HG02938 (cell line): ENCODE results near the gene DAPK1.
"Not testable (repeated sequence)": the region's sequence is repeated elsewhere in the genome, so short reads cannot be mapped to it uniquely, and the experiment has no call there.

Experiments
- ATAC-seq: cut with Tn5 transposase; IDR thresholded peaks from one replicate; pipeline ENCODE4 v1.9.1; 2021; ENCODE audit warnings: mild to moderate bottlenecking, moderate library complexity; ENCODE audit not compliant: unreplicated experiment

DAPK1 gene

DNA sequence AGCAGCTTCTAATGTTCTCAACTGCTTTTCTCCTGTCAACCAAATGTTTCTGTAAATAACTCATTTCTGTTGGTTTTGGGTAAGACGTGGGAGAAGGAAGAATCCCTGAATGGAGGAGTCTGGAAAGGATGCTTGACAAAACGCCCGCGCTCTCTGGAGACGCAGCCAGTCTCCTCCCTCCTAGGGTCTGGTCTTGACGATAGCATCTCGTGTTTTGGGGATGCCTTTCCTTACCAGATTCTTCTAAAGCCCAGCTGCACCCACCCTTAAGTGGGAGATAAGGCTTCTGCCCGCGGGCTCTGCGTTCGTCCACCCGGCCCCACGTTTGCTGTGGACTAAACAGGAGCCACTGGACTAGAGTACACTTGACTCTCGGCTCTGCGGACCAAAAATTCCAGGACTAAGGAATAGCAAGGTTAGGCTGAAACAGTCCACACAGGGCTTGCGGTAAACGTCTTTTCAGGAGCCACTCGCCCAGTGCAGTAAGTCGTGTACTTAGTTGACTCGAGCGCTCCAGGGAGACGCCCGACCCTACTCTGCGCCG is 227.8 kb downstream of the DAPK1 start:
- ATAC-seq, result no peak

DNA sequence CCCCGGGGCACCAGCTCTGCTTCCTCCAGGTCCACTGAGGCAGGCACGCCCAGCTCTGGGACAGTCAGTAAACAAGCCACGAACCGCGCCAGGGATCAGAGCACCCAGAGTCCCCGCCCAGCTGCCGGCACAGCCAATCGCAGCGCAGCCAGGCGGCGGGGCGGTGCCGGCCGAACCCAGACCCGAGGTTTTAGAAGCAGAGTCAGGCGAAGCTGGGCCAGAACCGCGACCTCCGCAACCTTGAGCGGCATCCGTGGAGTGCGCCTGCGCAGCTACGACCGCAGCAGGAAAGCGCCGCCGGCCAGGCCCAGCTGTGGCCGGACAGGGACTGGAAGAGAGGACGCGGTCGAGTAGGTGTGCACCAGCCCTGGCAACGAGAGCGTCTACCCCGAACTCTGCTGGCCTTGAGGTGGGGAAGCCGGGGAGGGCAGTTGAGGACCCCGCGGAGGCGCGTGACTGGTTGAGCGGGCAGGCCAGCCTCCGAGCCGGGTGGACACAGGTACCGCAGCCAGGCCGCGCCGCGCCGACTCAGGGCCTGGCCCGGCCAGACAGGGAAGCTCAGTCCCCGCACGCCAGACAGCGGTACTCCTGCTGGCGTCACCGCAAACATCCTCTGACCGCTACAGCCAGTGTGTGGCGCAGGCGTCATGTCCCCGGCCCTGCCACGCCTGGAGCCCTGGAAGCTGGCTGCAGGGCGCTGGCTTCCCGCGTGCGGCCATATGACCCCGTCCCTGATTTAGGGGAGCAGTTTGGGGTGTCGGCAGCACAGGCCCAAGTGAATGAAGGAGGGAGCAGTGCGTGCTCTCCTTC is 228.4 kb downstream of the DAPK1 start, which contains the start of gene CTSL:
Gene CTSL (plus strand): TSS at position 220 of the 810 bp plus-strand sequence. CDS start 1,485 bp downstream, outside the sequence.
- peak; percentile 58 for ATAC-seq

DNA sequence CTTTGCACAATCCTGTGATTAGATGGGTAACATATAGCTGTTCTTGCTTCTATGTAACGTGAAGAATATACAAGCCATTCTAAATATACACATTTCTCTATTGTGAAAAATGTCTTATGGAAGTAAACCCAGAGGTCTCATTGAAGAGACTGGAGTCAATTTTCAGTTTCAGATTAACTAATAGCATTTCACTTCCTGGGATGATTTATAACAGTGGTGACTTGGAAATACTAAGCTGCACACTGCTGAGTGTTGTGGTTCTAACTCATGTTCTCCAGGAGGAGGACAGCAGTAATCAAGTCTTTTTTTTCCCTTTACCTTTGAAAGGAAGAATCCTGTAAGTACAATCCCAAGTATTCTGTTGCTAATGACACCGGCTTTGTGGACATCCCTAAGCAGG is 231.6 kb downstream of the DAPK1 start:
- no peak for ATAC-seq

DNA sequence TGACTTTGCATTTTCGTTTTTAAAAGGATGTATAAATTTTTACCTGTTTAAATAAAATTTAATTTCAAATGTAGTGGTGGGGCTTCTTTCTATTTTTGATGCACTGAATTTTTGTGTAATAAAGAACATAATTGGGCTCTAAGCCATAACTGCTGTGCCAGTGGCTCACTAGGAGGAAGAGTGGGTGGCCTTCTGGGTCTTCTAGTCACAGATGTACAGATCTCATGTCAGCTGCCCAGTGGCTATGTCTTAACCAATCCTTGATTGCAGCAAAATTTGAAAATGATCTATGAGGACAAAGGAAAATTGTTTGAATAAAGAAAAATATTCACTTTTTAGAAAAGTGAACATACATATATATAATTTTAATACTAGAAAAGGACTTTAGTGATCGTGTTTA is 233.7 kb downstream of the DAPK1 start:
- ATAC-seq, result no peak

DNA sequence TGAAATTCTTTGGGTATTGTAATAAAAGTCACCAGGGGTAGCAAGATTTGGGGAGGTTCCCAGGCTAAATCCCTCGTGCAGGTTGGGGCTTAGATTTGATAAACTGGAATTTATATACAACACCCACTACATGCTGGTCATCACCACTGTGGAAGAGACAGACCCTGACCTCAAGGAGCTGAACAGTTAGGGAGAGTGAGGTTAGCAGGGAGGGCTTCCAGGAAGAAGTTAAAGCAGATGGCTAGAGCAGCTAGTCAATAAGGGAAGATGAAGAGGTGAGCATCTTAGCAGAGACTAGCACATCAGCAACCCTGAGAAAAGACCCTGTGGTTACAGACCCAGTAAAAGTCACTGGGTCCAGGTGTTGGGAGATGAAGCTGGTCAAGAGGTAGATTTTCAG is 234.7 kb downstream of the DAPK1 start:
- ATAC-seq, result no peak

DNA sequence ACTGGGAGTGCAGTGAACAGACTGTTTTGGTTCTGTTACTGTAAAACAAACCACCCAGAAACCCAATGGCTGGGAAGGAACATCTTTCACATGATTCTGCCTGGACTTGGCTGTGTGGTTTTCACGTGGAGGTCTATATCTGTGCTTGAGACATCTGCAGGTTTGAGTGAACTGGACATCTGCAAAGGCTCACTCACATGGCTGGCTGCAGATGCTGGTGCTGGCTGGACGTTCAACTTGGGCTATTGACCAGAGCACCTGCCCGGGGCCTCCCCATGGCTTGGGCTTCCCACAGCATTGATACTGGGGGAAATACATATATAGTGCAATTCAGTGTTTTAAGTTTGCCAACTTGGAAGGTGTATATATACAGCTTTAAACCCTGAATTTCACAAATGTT is 235.1 kb downstream of the DAPK1 start:
- ATAC-seq, result no peak

GRCh38 chr9:87733273-87734052 is 235.8 kb downstream of the DAPK1 start:
- ATAC-seq, result no peak

DNA sequence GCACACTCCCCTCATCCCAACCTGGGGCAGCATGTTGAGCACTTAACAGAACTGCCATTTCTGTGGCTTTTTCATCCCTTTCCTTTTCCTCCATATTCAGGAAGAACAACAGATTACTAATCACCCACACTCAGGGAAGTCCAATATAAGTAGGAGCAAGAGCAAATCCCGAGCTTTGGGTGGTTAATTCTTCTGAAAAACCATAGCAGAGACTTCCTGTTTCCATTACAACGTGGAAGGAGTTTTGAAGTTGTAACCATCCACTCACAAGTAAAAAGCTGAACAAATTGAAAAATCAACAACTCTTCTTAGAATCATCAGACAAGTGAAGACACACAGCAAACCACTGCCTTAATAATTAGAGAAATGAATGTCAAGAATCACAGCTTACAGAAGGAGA is 236.4 kb downstream of the DAPK1 start:
- no peak for ATAC-seq

- no peak for ATAC-seq
Measured at GRCh38 chr9:87739546-87739945, 241.9 kb downstream of the DAPK1 start.

GRCh38 chr9:87740209-87740608 is 242.5 kb downstream of the DAPK1 start:
- ATAC-seq, result no peak

DNA sequence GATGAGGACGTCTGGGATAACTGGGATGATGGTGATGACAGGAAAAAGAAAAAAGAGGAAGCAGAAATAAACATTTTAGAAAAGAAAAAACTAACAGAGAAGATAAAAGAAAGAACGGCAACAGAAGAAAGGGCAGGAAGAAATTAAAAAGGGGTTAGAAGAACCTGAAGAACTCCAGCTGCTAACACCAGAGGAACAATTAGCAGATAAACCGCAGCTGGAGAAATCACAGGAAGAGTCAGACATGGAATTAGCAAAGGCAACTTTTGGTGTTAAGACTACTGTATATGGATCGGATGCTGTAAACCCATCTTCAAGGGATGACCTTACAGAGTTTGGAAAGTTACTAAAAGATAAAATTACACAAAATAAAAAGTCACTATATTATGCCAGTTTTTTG is 243.7 kb downstream of the DAPK1 start:
- ATAC-seq, result no peak

DNA sequence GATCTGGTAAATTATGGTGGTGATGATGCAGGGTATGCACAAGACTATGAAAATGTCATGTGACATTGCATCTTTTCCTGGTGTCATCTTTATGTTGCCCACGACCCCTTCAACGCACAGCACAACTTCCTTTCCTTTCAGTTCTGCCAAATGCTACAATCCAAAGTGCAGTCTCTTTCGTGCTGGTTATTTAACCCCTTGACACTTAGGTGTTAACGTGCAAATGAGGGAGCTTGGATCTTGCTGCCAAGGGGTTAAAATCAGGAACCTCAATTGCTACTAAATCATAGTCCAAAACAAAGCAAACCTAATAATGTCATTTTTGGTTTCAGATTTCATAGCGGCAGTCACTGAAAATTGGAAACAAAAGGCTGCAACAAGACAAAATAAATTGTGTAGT is 244.2 kb downstream of the DAPK1 start:
- no peak for ATAC-seq

GRCh38 chr9:87742813-87743428 is 245.3 kb downstream of the DAPK1 start:
- no peak for ATAC-seq

- not testable (repeated sequence) for ATAC-seq
Measured at GRCh38 chr9:87744247-87744646, 246.6 kb downstream of the DAPK1 start.

GRCh38 chr9:87746186-87746585 is 248.5 kb downstream of the DAPK1 start:
- no peak for ATAC-seq

- no peak for ATAC-seq
Measured at GRCh38 chr9:87748881-87749280, 251.2 kb downstream of the DAPK1 start.

GRCh38 chr9:87749335-87750035 is 251.8 kb downstream of the DAPK1 start:
- no peak for ATAC-seq

DNA sequence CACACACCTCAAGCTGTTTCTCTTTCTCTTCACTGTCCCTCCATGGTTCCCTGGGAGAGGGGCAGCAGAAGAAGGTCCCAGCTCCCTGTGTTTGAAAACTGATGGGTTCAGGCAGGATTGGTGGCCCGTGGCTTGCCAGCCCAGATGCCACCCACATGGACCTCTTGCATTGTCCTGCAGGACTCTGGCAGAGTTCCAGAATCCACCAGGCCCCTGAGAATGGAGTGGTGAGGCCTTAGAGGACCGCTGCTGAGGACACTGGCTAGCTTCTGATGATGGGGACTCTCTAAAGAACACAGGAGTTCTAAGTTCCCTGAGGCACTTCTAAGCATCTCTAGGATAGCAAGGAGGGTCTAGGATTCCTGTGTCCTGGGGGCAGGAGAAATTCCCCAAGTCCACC is 253.1 kb downstream of the DAPK1 start:
- ATAC-seq, result no peak

GRCh38 chr9:87751423-87751822 is 253.8 kb downstream of the DAPK1 start:
- no peak for ATAC-seq

DNA sequence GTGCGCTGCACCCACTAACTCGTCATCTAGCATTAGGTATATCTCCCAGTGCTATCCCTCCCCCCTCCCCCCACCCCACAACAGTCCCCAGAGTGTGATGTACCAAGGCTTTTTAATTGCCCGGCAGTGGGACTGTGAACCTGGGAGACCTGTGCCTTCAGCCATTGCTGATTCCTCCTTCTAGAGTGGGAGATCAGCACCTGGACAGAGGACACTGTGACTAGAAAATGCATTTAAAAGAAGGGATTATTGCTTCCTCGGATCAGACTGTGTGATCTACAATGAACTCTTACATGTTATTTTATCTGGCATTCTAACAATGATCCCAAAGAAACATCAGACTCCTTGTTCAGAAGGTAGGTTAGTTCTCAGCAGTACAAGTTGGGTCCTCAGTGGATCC is 254.2 kb downstream of the DAPK1 start:
- no peak for ATAC-seq

GRCh38 chr9:87753313-87753712 is 255.6 kb downstream of the DAPK1 start:
- no peak for ATAC-seq
